ENCODE data around the gene VPS13D.

Gene VPS13D

GRCh38 chr1:12435639-12436344, 206.0 kb downstream of the VPS13D start:
- no peak for DNase-seq

- no peak for DNase-seq
Observed at GRCh38 chr1:12436345-12436658, 206.5 kb downstream of the VPS13D start.

GRCh38 chr1:12436817-12437599, 207.2 kb downstream of the VPS13D start:
- DNase-seq = no peak

- DNase-seq = no peak
Observed at GRCh38 chr1:12437629-12438028, 207.8 kb downstream of the VPS13D start.

- DNase-seq = no peak
Observed at GRCh38 chr1:12438349-12438924, 208.6 kb downstream of the VPS13D start.

- DNase-seq = no peak
Observed at GRCh38 chr1:12439073-12439472, 209.2 kb downstream of the VPS13D start.

GRCh38 chr1:12441414-12442105, 211.7 kb downstream of the VPS13D start:
- no peak for DNase-seq

GRCh38 chr1:12442217-12442616, 212.4 kb downstream of the VPS13D start:
- DNase-seq = no peak

GRCh38 chr1:12443151-12443550, 213.3 kb downstream of the VPS13D start:
- no peak for DNase-seq

GRCh38 chr1:12444329-12444841, 214.6 kb downstream of the VPS13D start:
- no peak for DNase-seq

GRCh38 chr1:12445257-12445656, 215.4 kb downstream of the VPS13D start:
- DNase-seq = no peak

GRCh38 chr1:12446593-12446992, 216.8 kb downstream of the VPS13D start:
- no peak for DNase-seq

- no peak for DNase-seq
Observed at GRCh38 chr1:12447307-12447706, 217.5 kb downstream of the VPS13D start.

- DNase-seq = no peak
Observed at GRCh38 chr1:12447849-12448312, 218.1 kb downstream of the VPS13D start.

GRCh38 chr1:12448746-12449177, 218.9 kb downstream of the VPS13D start:
- DNase-seq = no peak

- no peak for DNase-seq
Observed at GRCh38 chr1:12450090-12450755, 220.4 kb downstream of the VPS13D start.

GRCh38 chr1:12450756-12451559, 221.1 kb downstream of the VPS13D start:
- DNase-seq = no peak

- DNase-seq = no peak
Observed at GRCh38 chr1:12451560-12451900, 221.7 kb downstream of the VPS13D start.

GRCh38 chr1:12452262-12452661, 222.4 kb downstream of the VPS13D start:
- no peak for DNase-seq

- DNase-seq = no peak
Observed at GRCh38 chr1:12453400-12454343, 223.8 kb downstream of the VPS13D start.

All from NCI-H774 (cell line).